ENCODE data around the gene AATK. TPM values are rescaled to one million over a fixed set of nuclear protein-coding genes. Genes with fewer than 3 reads are reported as not detected.

The AATK gene
- total and polyA plus RNA-seq, 9 of the 15 experiments (the other 6 are each of a cell fraction or from before 2014, with no cell fraction given): 0.11 to 0.55 (median 0.38) TPM; not detected in 5

- TF ChIP-seq, protein P1, sequence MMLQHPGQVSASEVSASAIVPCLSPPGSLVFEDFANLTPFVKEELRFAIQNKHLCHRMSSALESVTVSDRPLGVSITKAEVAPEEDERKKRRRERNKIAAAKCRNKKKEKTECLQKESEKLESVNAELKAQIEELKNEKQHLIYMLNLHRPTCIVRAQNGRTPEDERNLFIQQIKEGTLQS (IDR thresholded peaks at IDR 0.05): no peak
- TF ChIP-seq, protein P1 (CRISPR knock-in tag; conservative IDR thresholded peaks at IDR 0.05): no peak
- TF ChIP-seq, protein P2, sequence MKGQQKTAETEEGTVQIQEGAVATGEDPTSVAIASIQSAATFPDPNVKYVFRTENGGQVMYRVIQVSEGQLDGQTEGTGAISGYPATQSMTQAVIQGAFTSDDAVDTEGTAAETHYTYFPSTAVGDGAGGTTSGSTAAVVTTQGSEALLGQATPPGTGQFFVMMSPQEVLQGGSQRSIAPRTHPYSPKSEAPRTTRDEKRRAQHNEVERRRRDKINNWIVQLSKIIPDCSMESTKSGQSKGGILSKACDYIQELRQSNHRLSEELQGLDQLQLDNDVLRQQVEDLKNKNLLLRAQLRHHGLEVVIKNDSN (CRISPR knock-in tag; IDR thresholded peaks at IDR 0.05): peak; percentile 27; the same call in 1 of the 2 replicates
- TF ChIP-seq ZKSCAN3 (CRISPR knock-in tag; IDR thresholded peaks at IDR 0.05): no peak
- TF ChIP-seq, protein P3, sequence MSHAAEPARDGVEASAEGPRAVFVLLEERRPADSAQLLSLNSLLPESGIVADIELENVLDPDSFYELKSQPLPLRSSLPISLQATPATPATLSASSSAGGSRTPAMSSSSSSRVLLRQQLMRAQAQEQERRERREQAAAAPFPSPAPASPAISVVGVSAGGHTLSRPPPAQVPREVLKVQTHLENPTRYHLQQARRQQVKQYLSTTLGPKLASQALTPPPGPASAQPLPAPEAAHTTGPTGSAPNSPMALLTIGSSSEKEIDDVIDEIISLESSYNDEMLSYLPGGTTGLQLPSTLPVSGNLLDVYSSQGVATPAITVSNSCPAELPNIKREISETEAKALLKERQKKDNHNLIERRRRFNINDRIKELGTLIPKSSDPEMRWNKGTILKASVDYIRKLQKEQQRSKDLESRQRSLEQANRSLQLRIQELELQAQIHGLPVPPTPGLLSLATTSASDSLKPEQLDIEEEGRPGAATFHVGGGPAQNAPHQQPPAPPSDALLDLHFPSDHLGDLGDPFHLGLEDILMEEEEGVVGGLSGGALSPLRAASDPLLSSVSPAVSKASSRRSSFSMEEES (CRISPR knock-in tag; IDR thresholded peaks at IDR 0.05): no peak
Measured at GRCh38 chr17:81207610-81208581, 41.9 kb upstream of the AATK start (continued).
